HepG2 (cell line): ENCODE results near the gene MIDN. TPM values are rescaled to one million over a fixed set of nuclear protein-coding genes. Genes with fewer than 3 reads are reported as not detected.

Experiments
- CENPT ChIP-seq: sonication (generic); formaldehyde crosslinking; IDR thresholded peaks from 2 replicates; pipeline ENCODE4 v1.8.0; 2022; ENCODE audit warnings: low read depth, mild to moderate bottlenecking, moderate library complexity, missing genetic modification reagents
- EHMT2 ChIP-seq: fragments of 200-600 bp; sonication (generic); IDR thresholded peaks from 2 replicates; pipeline ENCODE4 v1.7.0; 2017; ENCODE audit warnings: antibody characterized with exemption, low read depth, low read length, borderline replicate concordance
- GPN1 ChIP-seq: sonication (generic); formaldehyde crosslinking; IDR thresholded peaks from 2 replicates; pipeline ENCODE4 v1.5.1; 2020; ENCODE audit warnings: missing genetic modification reagents, borderline replicate concordance
- JUNB ChIP-seq: sonication (generic); formaldehyde crosslinking; IDR thresholded peaks from 2 replicates; pipeline ENCODE4 v1.8.0; 2022; ENCODE audit warnings: missing genetic modification reagents, mild to moderate bottlenecking, borderline replicate concordance
- KLF11 ChIP-seq: IDR thresholded peaks from 2 replicates; pipeline ENCODE4 v1.6.1; 2016; ENCODE audit warnings: missing compliant biosample characterization
- PAX8 ChIP-seq: sonication (generic); formaldehyde crosslinking; IDR thresholded peaks from 2 replicates; pipeline ENCODE4 v1.8.0; 2022; ENCODE audit warnings: mild to moderate bottlenecking, missing genetic modification reagents, borderline replicate concordance
- PCBP1 ChIP-seq: fragments of 200-400 bp; formaldehyde crosslinking; IDR thresholded peaks from 2 replicates; pipeline ENCODE4 v1.6.1; 2017; ENCODE audit warnings: mild to moderate bottlenecking, low read depth, low read length, borderline replicate concordance
- PLSCR1 ChIP-seq: sonication (generic); formaldehyde crosslinking; IDR thresholded peaks from 2 replicates; pipeline ENCODE4 v1.5.0; 2020; ENCODE audit warnings: missing genetic modification reagents, mild to moderate bottlenecking, borderline replicate concordance
- SALL2 ChIP-seq: sonication (generic); formaldehyde crosslinking; IDR thresholded peaks from 2 replicates; pipeline ENCODE4 v1.8.1; 2023; ENCODE audit warnings: mild to moderate bottlenecking, missing genetic modification reagents, inconsistent platforms
- SETDB1 ChIP-seq: sonication (generic); formaldehyde crosslinking; IDR thresholded peaks from 2 replicates; pipeline ENCODE4 v1.5.1; 2020; ENCODE audit warnings: missing genetic modification reagents, mild to moderate bottlenecking, borderline replicate concordance
- SMAD1 ChIP-seq: sonication (generic); formaldehyde crosslinking; IDR thresholded peaks from 2 replicates; pipeline ENCODE4 v1.4.0; 2020; ENCODE audit warnings: missing genetic modification reagents, low read depth, mild to moderate bottlenecking, borderline replicate concordance
- SNRNP70 ChIP-seq: fragments of 200-400 bp; formaldehyde crosslinking; IDR thresholded peaks from 2 replicates; pipeline ENCODE4 v1.6.1; 2017; ENCODE audit warnings: mild to moderate bottlenecking, low read depth, low read length, moderate library complexity
- THAP8 ChIP-seq: sonication (generic); formaldehyde crosslinking; IDR thresholded peaks from 2 replicates; pipeline ENCODE4 v1.5.1; 2020; ENCODE audit warnings: missing genetic modification reagents, mild to moderate bottlenecking, borderline replicate concordance
- ZFP1 ChIP-seq: IDR thresholded peaks from 2 replicates; pipeline ENCODE4 v1.6.1; 2016
- ZFP36 ChIP-seq: fragments of 150-350 bp; IDR thresholded peaks from 2 replicates; pipeline ENCODE4 v1.6.1; 2018; ENCODE audit warnings: borderline replicate concordance, low read length, low read depth; ENCODE audit not compliant: partially characterized antibody
- ZNF274 ChIP-seq: sonication (generic); formaldehyde crosslinking; IDR thresholded peaks from 2 replicates; pipeline ENCODE4 v1.5.1; 2020; ENCODE audit warnings: mild to moderate bottlenecking, missing genetic modification reagents
- ZNF280B ChIP-seq: sonication (generic); formaldehyde crosslinking; IDR thresholded peaks from 2 replicates; pipeline ENCODE4 v1.5.0; 2020; ENCODE audit warnings: missing genetic modification reagents, mild to moderate bottlenecking, borderline replicate concordance
- ZNF367 ChIP-seq: sonication (generic); formaldehyde crosslinking; IDR thresholded peaks from 2 replicates; pipeline ENCODE4 v1.4.0; 2020; ENCODE audit warnings: missing genetic modification reagents, borderline replicate concordance
- ZNF530 ChIP-seq: sonication (generic); formaldehyde crosslinking; IDR thresholded peaks from 2 replicates; pipeline ENCODE4 v1.5.0; 2020; ENCODE audit warnings: low read depth, mild to moderate bottlenecking, missing genetic modification reagents
- ZNF543 ChIP-seq: sonication (generic); formaldehyde crosslinking; IDR thresholded peaks from 2 replicates; pipeline ENCODE4 v1.4.0; 2020; ENCODE audit warnings: mild to moderate bottlenecking, missing genetic modification reagents
- ZNF549 ChIP-seq: sonication (generic); formaldehyde crosslinking; IDR thresholded peaks from 2 replicates; pipeline ENCODE4 v1.5.0; 2020; ENCODE audit warnings: missing genetic modification reagents
- ZNF672 ChIP-seq: sonication (generic); formaldehyde crosslinking; IDR thresholded peaks from 2 replicates; pipeline ENCODE4 v1.8.1; 2022; ENCODE audit warnings: missing genetic modification reagents
- ZNF703 ChIP-seq: sonication (generic); formaldehyde crosslinking; IDR thresholded peaks from 2 replicates; pipeline ENCODE4 v1.5.1; 2020; ENCODE audit warnings: missing genetic modification reagents, mild to moderate bottlenecking, moderate library complexity, borderline replicate concordance
- ZNF777 ChIP-seq: sonication (generic); formaldehyde crosslinking; IDR thresholded peaks from 2 replicates; pipeline ENCODE4 v1.4.0; 2020; ENCODE audit warnings: missing genetic modification reagents
- polyA plus RNA-seq, 8 experiments: library from polyadenylated mRNA; depleted of rRNA in 3 of 8; stranded (reverse) in 7 of 8; unstranded in 1 of 8; fragments of >200 nt; fragmentation: Illumina TruSeq in 4 of 8; extraction: Trizol in 4 of 8; gene quantifications; 2 replicates each; pipeline versions ENCODE4 v1.2.1 to v1.2.3, GENCODE V29; 2011 to 2016; ENCODE audit warnings: low read depth in 4 of 8, missing spikeins in 1 of 8, mixed read lengths in 1 of 8; ENCODE audit not compliant: insufficient read depth in 1 of 8
- total RNA-seq, 5 experiments: library from RNA; depleted of rRNA; stranded (reverse); fragments of >200 nt; fragmentation: Illumina TruSeq; extraction: Trizol; gene quantifications; 2 replicates each; pipeline ENCODE4 v1.2.3, GENCODE V29; 2016; ENCODE audit warnings: low read depth in 1 of 5
- TF ChIP-seq, protein P1 (sequence below): IDR thresholded peaks from 2 replicates; pipeline ENCODE4 v1.6.1; 2016; ENCODE audit warnings: low read depth, control low read depth

MIDN gene
- total and polyA plus RNA-seq, 2 of the 13 experiments (the other 11 are each of a cell fraction or from before 2014, with no cell fraction given): 8.4 to 18.0 TPM

DNA sequence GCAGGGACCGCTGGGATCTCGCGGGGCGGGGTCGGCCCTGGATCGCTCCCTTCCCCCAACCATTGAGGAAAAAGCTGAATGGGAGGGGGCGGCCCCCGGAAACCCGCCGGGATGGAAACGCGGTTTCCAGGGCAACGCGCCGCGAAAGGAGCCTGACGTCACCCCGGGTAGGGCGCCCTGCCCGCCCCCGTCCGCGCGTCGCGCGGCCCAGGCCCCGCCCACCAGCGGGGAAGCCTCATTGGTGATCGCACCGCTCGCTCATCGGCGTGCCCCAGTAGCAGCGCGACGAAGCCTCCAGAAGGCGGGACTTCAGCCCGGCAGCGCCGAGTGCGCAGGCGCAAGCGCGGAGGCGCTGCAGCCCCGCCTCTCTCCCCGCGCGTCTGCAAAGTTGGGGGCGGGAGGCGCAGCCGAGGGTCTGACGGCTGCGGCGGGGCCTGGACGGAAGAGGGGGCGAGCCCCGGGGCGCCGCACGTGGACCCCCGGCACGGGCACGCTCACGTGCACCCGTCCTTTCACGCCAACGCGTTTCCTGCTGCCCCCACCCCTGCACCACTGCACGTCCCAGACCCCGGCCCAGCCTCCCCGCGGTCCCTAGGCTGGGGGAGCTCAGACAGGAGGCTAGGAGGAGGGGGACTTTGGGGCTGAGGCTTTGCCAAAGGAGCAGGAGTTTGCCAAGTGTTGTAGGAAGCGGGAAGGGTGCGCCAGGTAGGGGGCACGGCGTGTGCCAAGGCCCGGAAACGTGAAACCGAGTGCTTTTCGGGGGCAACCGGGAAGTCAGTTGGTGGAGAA is 12.6 kb downstream of the MIDN start (continued):
- TF ChIP-seq ZNF530 (CRISPR knock-in tag) (no peak), SNRNP70 (no peak), SETDB1 (no peak), PCBP1 (no peak), ZNF367 (CRISPR knock-in tag) (no peak), ZFP36 (no peak), JUNB (CRISPR knock-in tag) (no peak), ZNF777 (peak; percentile 81), ZNF274 (CRISPR knock-in tag) (no peak), ZNF549 (CRISPR knock-in tag) (no peak), GPN1 (CRISPR knock-in tag) (no peak), SALL2 (CRISPR knock-in tag) (peak; percentile 53; the same call in 1 of the 2 replicates), ZNF543 (no peak), ZNF703 (CRISPR knock-in tag) (no peak), ZNF672 (CRISPR knock-in tag) (no peak), SMAD1 (CRISPR knock-in tag) (no peak), THAP8 (CRISPR knock-in tag) (no peak), PLSCR1 (CRISPR knock-in tag) (no peak), KLF11 (CRISPR knock-in tag) (no peak), CENPT (CRISPR knock-in tag) (no peak), ZFP1 (CRISPR knock-in tag) (no peak), EHMT2 (no peak), PAX8 (CRISPR knock-in tag) (no peak), ZNF280B (CRISPR knock-in tag) (no peak)
- TF ChIP-seq, protein P1, sequence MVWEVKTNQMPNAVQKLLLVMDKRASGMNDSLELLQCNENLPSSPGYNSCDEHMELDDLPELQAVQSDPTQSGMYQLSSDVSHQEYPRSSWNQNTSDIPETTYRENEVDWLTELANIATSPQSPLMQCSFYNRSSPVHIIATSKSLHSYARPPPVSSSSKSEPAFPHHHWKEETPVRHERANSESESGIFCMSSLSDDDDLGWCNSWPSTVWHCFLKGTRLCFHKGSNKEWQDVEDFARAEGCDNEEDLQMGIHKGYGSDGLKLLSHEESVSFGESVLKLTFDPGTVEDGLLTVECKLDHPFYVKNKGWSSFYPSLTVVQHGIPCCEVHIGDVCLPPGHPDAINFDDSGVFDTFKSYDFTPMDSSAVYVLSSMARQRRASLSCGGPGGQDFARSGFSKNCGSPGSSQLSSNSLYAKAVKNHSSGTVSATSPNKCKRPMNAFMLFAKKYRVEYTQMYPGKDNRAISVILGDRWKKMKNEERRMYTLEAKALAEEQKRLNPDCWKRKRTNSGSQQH (CRISPR knock-in tag): no peak
